HCEC 1CT (cell line): ENCODE data around the gene CORO7.

ENCODE experiments used
- DNase-seq: peaks from one replicate; pipeline ENCODE4 v3.0.0-alpha.2; 2017

The CORO7 gene

GRCh38 chr16:4370570-4371356, 45.6 kb downstream of the CORO7 start:
- peak; percentile 73 for DNase-seq

DNA sequence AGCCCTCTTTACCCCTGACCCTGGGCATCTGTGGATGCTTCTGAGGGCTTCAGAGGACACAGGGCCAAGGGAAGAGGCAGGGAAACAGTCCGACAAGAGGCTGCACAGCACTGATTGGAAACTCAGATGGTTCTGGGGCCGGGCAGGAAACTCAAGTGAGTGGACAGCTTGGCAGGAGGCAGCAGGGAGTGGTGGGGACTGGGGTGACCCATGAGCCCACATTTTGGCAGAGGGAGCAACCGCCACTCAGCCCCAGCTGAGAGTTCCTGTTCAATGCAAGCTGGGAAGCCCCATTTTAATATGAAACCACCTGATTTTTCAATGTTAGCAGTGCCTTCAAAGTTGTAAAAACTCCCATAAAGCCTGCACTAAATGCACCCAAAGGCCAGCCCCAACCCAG, 46.2 kb downstream of the CORO7 start:
- no peak for DNase-seq

DNA sequence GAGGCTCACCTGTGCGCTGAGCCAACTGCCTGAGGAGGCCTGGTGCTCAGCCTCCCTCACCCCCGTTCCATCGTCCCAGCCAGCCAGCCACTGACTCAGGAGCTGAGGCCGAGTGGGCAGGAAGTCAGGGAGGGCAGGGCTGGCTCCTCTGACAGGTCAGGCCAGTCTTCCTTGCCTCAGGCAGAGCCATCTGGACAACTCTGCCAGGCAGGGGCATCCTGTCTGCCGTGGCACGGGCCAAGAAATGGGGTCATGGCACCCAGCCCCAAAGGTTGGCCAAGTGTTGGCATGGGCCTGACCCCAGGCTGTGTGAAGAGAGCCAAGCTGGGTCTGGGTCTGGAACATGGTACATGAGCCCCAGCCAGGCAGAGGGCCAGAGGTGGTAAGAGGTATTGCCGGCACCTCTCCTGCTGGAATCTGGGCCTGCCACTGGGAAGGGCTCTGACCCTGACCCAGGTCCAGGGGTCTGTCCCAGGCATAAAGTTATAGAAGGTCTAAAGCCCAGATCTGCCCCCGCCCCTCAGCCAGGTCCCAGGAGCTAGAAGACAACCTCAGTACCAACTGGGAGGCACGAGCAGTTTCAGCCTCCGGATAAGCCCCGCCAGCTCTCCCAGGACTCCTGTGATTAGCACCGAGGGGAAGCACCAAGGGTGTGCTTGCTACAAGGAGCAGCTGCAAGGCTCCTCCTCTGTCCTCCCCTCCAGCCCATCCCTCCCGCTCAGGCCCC, 47.2 kb downstream of the CORO7 start:
- DNase-seq = peak; percentile 54

DNA sequence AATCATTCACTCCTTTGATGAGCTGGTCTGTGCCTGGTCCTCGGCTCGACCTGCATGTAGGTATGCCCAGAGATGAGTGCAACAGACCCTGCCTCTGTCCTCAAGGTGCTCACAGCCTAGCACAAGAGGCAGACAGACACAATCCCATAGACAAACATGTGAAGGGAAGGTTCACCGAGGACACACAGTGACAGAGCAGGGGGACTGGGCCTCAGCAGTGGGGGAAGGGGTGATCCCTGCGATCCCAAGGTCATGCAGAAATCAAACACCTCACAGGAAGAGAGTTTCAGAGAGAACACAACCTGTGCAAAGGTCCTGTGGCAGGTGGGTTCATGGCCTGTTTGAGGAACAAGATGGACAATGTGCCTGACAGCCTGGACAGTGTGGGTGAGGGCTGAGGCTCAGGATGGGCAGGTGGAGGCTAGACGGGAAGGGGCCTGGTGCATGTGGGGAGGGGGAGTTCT, 49.0 kb downstream of the CORO7 start:
- DNase-seq = no peak

DNA sequence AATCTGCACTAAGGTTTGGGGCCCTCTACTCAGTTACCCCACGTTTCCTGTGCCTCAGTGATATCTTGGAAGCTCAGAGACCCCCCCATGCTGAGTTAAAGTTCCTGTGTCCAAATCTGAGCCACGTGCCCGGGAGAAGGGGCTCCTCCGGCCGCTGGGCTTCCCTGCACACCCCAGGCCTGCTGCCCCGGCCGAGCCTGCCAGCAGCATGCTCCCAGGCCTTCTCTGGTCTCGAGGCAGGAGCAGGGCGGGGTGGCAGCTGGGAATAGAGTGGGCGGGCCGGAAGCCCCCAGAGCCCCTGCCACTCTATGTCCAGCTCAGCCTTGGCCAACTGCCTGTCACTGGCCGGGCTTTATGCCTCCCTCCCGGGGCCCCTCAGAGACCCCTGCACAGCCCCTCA, 50.4 kb downstream of the CORO7 start:
- no peak for DNase-seq

GRCh38 chr16:4365615-4366014, 50.8 kb downstream of the CORO7 start:
- no peak for DNase-seq

GRCh38 chr16:4365014-4365406, 51.4 kb downstream of the CORO7 start:
- DNase-seq = no peak

GRCh38 chr16:4364196-4365013, 52.0 kb downstream of the CORO7 start:
- no peak for DNase-seq

GRCh38 chr16:4362476-4363135, 53.8 kb downstream of the CORO7 start:
- DNase-seq = no peak

DNA sequence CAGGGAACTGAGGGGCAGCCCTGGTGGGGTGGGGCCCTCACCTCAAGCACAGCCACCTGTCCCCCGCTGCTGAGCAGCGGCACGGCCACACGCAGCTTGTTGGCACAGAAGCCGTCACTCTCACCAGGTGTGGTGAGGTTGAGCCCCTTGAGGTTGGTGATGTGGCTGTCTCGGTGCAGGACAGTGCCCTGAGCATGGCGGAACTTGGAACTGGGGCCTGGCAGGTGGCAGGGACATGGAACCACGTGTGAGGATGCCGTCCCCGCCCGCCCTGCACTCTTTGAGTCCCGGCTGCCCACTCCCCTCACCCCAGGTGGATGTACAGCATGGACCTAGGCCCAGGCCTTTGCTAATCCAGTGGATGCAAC, 54.5 kb downstream of the CORO7 start:
- DNase-seq = no peak

DNA sequence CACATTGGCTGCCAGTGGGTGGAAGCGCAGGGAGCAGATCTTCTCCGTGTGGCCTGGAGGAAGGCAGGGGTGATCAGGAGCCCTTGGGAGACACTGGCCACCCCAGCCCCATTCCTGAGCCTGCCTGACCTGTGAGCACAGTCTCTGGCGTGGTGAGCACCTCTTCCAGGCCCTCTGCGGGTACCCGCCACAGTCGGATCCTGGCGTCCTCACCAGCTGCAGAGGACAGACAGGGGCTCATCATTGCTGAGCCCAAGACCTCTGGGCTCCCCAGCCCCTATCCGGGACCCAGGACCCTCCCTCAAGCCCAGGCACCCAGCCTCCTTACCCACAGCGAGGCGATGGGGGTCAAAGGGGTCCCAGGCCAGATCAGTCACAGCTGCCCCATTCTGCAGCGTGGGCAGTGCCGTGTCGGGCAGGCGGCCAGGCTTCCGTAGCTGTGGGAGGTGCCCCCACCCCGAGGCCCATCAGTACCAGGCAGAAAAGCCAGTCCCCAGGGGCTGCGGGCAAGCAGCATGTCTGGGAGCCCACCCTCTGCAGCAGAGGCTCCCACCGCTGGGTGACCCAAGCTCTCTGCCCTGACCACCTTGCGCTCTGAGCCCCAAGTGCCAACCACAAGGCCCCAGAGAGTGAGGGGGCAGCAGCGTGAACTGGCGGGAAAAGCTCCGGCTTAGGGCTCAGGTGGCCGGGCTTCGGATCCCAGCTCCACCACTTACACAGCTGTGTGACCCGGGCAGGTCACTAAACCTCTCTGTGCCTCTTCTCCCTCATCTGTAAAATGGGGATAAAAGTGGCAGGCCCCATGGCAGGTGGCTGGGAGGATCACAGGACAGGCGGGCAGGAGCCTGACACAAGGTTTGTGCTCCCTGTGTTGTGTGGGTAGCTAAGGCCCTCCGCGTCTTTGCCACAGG, 55.1 kb downstream of the CORO7 start:
- DNase-seq = no peak

GRCh38 chr16:4360538-4361021, 55.8 kb downstream of the CORO7 start:
- DNase-seq = no peak

DNA sequence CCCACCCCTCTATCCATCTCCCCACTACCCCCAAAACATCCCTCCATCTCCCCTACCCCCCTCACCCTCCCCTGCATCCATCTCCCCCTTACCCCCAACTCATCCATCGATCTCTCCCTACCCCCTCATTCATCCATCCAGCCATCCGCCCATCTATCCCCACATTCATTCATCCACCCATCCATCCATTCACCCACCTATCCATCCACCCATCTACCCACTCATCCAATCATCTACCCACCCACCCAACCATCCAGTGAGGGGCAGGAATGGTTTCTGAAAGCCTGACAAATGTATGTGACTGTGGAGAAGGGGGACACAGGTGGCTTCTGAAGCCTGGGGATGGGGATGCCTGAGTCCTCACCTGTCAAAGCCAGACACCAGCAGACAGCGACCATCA, 56.5 kb downstream of the CORO7 start:
- DNase-seq = no peak

GRCh38 chr16:4358831-4359561, 57.4 kb downstream of the CORO7 start:
- DNase-seq = peak; percentile 30

- DNase-seq = no peak
These were observed 58.2 kb downstream of the CORO7 start for GRCh38 chr16:4358236-4358635.

DNA sequence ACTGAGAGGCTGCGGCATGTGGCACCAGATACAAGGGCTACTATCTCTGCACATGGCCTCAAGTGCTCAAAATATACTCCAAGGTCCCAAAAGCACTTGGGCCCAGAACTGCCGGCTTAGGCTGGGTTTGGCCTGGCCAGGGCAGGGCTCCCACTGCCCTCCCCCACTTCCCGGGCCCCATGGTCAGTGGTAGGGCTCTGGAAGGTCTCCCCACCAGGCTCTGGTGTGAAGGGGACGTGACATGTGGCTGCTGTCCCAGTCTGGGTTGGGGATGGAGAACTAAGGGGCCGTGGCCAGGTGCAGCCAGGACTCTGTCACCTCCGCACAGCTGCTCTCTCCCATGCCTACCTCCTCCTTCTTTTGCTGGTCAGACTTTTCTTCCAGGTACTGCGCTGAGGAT, 59.6 kb downstream of the CORO7 start:
- DNase-seq = no peak

GRCh38 chr16:4354512-4355409, 61.6 kb downstream of the CORO7 start:
- DNase-seq = no peak

DNA sequence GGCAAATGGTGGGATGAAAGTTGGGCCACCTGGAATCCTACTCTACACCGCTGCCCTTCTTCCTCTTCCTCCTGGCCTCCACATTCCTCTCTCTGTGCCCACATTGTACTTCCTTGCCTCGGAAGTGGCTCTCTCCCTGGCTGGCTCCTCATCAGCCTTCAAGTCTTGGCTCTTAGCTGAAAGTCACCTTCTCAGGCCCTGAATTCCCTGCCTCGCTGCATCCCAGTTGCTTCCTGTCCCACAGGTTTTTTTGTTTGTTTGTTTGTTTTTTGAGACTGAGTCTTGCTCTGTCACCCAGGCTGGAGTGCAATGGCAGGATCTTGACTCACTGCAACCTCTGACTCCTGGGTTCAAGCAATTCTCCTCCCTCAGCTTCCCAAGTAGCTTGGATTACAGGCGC, 62.7 kb downstream of the CORO7 start:
- no peak for DNase-seq

DNA sequence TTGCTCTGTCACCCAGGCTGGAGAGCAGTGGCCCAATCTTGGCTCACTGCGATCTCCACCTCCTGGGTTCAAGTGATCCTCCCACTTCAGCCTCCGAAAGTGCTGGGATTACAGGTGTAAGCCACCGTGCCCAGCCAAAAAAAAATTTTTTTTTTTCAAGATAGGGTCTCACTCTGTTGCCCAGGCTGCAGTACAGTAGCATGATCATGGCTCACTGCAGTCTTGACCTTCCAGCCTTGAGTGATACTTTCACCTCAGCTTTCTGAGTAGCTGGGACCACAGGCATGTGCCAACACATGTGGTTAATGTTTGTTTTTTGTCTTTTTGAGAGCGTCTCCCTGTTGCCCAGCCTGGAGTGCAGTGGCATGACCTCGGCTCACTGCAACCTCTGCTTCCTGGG, 63.6 kb downstream of the CORO7 start:
- DNase-seq = no peak

- peak; percentile 74 for DNase-seq
These were observed 64.5 kb downstream of the CORO7 start for GRCh38 chr16:4351880-4352279.
